NT2/D1 (cell line): ENCODE data around the gene REM2.

Experiments
- DNase-seq: peaks from one replicate; pipeline ENCODE4 v3.0.0-alpha.2; 2011; ENCODE audit warnings: low read depth, low spot score
- H3K27me3 ChIP-seq: 2 replicates; pipeline ENCODE4 v1.6.0; 2011; ENCODE audit warnings: mild to moderate bottlenecking; ENCODE audit not compliant: insufficient read length, insufficient read depth
- H3K36me3 ChIP-seq: 2 replicates; pipeline ENCODE4 v1.6.1; 2011; ENCODE audit warnings: mild to moderate bottlenecking, low read length, mixed read lengths; ENCODE audit not compliant: insufficient read depth, insufficient read length
- H3K4me1 ChIP-seq: 2 replicates; pipeline ENCODE4 v1.5.1; 2011; ENCODE audit not compliant: insufficient read depth, insufficient read length
- H3K4me3 ChIP-seq: 2 replicates; pipeline ENCODE4 v1.5.1; 2011; ENCODE audit warnings: low read depth; ENCODE audit not compliant: insufficient read length
- H3K9ac ChIP-seq: 2 replicates; pipeline ENCODE4 v1.6.0; 2011; ENCODE audit warnings: low read depth; ENCODE audit not compliant: insufficient read length
- H3K9me3 ChIP-seq: 2 replicates; pipeline ENCODE4 v1.5.1; 2011; ENCODE audit warnings: mild to moderate bottlenecking, low read length; ENCODE audit not compliant: insufficient read depth
- SUZ12 ChIP-seq: IDR thresholded peaks from 2 replicates; pipeline ENCODE4 v1.6.1; 2011; ENCODE audit not compliant: insufficient read length, insufficient read depth; ENCODE audit errors: extremely low read depth
- YY1 ChIP-seq: IDR thresholded peaks from 2 replicates; pipeline ENCODE4 v1.6.1; 2011; ENCODE audit not compliant: insufficient read length, insufficient read depth
- ZNF274 ChIP-seq: IDR thresholded peaks from 2 replicates; pipeline ENCODE4 v1.6.1; 2011; ENCODE audit warnings: mild to moderate bottlenecking, low read depth, low read length

Gene REM2

GRCh38 chr14:22928237-22929103 lies 45.4 kb downstream of the REM2 start:
- H3K27me3 ChIP-seq: no peaks in the 10 kb centered on the region
- peak overlapping the region; percentile 84 for H3K4me3 ChIP-seq
- H3K9ac ChIP-seq: peak overlapping the region; percentile 92
- peaks cover 45% of the 10 kb centered on the region for H3K36me3 ChIP-seq
- no peak for TF ChIP-seq ZNF274
- TF ChIP-seq YY1: no peak
- no peak for TF ChIP-seq SUZ12
- DNase-seq: no peak
- H3K9me3 ChIP-seq: no peaks in the 10 kb centered on the region
- H3K4me1 ChIP-seq: peaks cover 2% of the 10 kb centered on the region

GRCh38 chr14:22929104-22929960 lies 46.3 kb downstream of the REM2 start, which contains the start of gene PRMT5:
Gene PRMT5 (minus strand): TSS chr14:22929376. CDS start chr14:22929361, 15 bp downstream.
- peak within 1 kb of the TSS; percentile 84 for H3K4me3 ChIP-seq
- TF ChIP-seq SUZ12: no peak
- TF ChIP-seq YY1: peak; percentile 82
- no peak for TF ChIP-seq ZNF274
- H3K27me3 ChIP-seq: no peaks in the 10 kb centered on the region
- H3K9me3 ChIP-seq: no peaks in the 10 kb centered on the region
- H3K9ac ChIP-seq: peak within 1 kb of the TSS; percentile 92
- H3K4me1 ChIP-seq: peaks cover 2% of the 10 kb centered on the region
- DNase-seq: peak; percentile 96
- H3K36me3 ChIP-seq: peaks cover 36% of the 10 kb centered on the region

GRCh38 chr14:22929961-22930364 lies 46.9 kb downstream of the REM2 start:
- peak overlapping the region; percentile 63 for H3K9ac ChIP-seq

GRCh38 chr14:22932146-22932545 lies 49.1 kb downstream of the REM2 start:
- H3K27me3 ChIP-seq: no peaks in the 10 kb centered on the region
- no peak overlapping the region for H3K4me3 ChIP-seq
- H3K4me1 ChIP-seq: peaks cover 2% of the 10 kb centered on the region
- H3K9ac ChIP-seq: no peak overlapping the region
- DNase-seq: no peak
- peaks cover 12% of the 10 kb centered on the region for H3K36me3 ChIP-seq
- TF ChIP-seq SUZ12 (no peak), ZNF274 (no peak), YY1 (no peak)
- H3K9me3 ChIP-seq: no peaks in the 10 kb centered on the region

More at GRCh38 chr14:22929961-22930364, 46.9 kb downstream of the REM2 start:
- Histone ChIP-seq H3K9me3 (no peaks in the 10 kb centered on the region), H3K36me3 (peaks cover 30% of the 10 kb centered on the region), H3K4me3 (peak overlapping the region; percentile 38), H3K27me3 (no peaks in the 10 kb centered on the region), H3K4me1 (peaks cover 2% of the 10 kb centered on the region)
- no peak for TF ChIP-seq YY1
- no peak for TF ChIP-seq ZNF274
- TF ChIP-seq SUZ12: no peak
- no peak for DNase-seq

GRCh38 chr14:22935156-22935555 lies 52.1 kb downstream of the REM2 start:
- Histone ChIP-seq H3K4me1 (no peaks in the 10 kb centered on the region), H3K9ac (no peak overlapping the region), H3K36me3 (no peaks in the 10 kb centered on the region), H3K4me3 (no peak overlapping the region), H3K9me3 (no peaks in the 10 kb centered on the region), H3K27me3 (no peaks in the 10 kb centered on the region)
- no peak for DNase-seq
- TF ChIP-seq ZNF274: no peak
- TF ChIP-seq SUZ12: no peak
- no peak for TF ChIP-seq YY1
